Measurements from ENCODE around the gene DPF3. TPM values are rescaled to one million over a fixed set of nuclear protein-coding genes. Genes with fewer than 3 reads are reported as not detected.
"Not testable (repeated sequence)": the region's sequence is repeated elsewhere in the genome, so short reads cannot be mapped to it uniquely, and the experiment has no call there.

The DPF3 gene
- total RNA-seq, 1 donor from 2014 or later = 1.1 TPM

DNA sequence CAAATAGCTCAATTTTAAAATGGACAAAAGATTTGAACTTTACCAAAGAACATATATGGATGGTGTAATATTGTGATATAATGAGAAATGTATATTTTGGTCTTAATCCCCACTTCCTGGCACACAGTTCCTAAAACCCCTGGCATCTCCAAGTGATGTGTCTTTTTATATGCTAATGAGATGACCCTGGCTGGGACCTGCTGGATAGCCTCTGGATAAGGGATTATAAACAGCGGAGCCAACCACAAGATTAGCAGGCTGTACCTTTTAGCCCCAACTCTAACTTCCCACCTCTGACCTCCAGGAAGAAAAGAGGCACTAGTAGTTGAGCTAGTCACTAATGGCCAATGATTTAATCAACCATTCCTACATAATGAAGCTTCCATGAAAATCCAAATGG lies 130.0 kb downstream of the DPF3 start:
- ATAC-seq = no peak

DNA sequence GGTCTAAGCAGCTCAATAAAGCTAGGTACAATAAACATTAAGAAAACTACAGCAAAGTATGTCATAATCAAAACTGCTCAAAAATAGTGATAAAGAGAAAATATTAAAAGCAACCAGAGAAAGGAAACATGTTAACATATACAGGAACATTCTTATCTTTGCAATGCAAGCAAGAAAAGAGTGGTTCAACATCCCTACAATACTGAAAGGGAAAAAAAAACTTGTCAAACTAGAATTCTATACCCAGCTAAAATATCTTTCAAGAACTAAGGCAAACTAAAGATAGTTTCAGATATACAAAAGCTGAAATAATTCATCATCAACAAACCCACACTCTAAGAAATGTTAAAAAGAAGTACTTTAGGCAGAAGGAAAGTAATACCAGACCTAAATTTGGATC lies 134.2 kb downstream of the DPF3 start:
- ATAC-seq = no peak

DNA sequence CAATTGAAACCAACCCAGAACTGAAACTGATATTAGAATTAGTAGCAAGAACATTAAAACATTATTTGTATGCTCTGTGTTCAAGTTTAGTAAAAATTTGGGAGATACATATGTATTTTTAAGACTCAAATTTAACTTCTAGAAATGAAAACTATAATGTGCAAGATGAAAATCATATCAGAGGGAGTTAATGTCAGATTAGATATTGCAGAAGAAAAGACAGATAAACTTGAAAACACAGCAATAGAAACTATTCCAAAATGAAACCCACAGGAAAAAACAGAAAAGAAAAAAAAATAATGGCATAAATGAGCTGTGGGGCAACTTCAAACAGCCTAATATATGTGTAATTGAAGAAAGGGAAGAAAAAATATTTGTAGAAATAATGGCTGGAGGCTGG lies 134.9 kb downstream of the DPF3 start:
- ATAC-seq = no peak

DNA sequence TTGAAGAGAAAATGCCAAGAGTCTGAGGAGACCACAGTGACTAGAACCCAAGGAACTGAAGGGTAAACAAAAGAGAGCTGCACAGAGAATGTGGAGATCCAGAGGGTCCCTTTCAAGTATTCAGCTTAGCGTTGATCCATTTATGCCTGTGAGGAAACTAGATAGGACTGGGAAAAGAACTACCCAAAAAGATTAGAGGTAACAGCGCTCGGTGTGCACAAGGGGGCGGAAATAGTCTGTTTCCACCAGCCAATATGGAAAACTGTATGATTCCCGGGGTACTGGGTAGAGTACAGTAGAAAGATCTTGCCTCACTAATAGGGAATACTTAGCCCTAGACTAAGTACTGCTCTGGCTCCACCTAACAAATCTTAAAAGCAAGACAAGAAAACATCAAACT lies 135.5 kb downstream of the DPF3 start:
- no peak for ATAC-seq

DNA sequence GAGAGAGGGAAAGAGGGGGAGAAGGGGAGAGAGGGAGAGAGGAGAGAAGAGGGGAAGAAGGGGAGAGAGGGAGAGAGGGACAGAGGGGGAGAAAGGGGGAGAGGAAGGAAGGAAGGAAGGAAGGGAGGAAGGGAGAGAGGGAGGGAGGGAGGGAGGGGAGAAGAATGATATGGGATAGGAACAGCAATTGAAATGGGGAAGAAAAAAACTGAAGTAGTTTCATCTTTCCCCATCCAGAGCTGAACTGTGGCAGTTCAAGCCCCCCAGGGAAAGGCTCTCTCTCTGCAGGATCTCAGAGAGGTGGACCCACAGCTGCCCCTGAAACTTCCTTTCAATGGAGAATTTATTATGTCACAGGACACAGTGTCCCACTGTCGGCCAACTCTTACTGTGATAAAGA lies 136.9 kb downstream of the DPF3 start:
- ATAC-seq = no peak

DNA sequence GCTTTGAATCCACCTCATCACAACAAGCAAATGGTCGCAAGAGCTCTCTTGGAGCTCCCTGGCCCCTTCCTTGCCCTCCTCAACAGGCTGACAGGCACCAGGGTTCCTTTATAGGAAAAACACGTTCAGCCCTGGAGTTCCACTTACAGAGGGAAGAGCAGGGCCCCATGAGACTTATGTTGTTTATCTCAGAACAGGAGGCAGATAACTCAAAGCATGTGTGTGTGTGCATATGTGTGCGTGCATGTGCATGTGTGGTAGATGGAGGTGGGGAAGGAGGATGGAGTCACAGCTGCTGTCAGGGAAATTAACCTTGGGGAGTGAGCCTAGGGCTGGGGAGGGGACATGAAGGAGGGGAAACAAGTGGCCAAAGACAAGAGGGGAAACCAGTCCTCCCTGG lies 138.1 kb downstream of the DPF3 start:
- no peak for ATAC-seq

DNA sequence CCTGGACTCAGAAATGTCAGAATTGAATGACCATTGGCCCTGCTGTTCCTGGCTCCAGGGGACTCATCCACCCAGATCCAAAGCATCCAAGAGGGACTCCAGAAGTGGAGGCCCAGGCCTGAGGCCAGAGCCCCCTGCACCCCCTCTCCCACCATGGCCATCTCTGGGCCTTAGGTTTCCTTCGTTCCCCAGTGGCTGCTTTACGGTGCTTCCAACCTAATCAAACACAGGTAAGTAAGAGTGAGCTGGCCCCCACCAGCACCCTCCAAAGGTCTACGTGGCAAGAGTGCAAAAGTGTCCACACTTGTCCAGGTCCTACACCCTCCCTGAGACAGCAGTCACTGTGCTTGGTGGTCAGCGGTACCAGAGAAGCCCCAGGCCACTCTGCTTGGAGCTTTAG lies 139.0 kb downstream of the DPF3 start:
- no peak for ATAC-seq

DNA sequence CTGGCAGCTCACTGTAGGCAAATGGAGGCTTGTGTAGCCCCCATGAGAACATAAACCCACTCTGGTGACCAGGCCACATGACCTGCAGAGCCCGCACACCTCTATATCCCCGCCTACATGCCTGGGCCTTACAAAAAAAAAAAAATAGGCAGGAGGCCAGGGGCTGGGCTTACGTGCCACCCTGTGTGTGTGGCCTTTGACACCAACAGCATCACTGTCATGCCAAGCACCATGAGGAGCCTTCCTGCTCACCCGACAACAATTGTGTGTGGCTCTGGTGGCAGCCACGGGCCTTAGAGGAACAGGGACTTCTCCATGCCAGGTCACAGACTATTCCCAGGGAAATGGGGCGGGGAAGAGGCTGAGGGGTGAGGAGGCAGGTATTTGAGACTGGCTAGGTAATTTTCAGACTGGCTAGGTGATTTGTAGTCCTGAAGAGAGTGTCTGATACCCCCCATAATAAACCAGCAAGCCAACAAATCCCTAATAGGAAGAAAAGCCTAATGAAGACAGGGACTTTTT lies 140.0 kb downstream of the DPF3 start:
- no peak for ATAC-seq

DNA sequence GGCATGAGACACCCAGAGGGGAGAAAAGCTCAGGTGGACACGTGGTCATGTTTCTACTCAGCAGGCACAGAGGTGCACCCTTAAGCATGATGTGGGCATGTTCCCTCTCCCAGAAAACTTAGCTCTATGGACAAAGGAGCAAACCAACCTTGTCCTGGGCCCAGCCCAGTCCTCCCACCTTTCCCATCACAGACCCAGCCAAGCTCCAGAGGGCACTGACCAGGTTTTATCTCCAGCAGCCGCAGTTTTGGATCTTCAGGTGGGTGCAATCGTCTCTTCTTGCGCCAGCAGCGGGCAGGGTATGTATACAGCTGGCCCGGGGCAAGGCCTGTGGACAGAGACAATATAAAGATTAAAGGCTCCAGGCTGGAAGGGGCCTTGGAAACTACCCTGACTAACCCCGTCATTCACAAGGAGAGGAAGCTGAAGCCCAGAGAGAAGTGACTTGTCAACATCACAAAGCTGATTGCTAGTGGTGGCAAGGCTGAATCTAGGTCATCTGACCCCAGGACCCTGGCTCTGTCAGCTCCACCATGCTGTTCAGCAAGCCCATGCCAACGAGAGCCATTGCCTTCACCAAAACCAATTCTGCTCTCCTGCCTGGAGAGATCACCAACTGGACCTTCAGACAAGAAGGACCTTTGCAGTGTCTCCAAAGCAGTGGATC lies 140.7 kb downstream of the DPF3 start:
- ATAC-seq = no peak

DNA sequence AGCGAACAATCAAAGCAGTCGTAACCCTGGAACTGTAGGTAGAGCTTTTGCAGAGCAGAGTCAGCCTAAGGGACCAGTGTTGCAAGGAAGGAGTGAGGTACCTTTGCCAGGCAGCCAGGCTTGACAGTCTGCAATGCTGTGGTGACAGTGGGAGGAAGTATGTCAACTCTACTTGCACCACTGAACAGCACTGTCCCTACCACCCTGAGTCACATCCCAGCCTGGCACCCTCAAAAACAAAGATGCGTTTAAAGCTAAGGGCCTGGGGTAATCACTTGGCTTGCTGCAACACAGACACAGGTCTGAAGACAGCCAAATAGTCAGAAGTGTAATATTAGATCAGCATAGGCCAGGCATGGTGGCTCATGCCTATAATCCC lies 141.9 kb downstream of the DPF3 start:
- ATAC-seq = peak; percentile 60

DNA sequence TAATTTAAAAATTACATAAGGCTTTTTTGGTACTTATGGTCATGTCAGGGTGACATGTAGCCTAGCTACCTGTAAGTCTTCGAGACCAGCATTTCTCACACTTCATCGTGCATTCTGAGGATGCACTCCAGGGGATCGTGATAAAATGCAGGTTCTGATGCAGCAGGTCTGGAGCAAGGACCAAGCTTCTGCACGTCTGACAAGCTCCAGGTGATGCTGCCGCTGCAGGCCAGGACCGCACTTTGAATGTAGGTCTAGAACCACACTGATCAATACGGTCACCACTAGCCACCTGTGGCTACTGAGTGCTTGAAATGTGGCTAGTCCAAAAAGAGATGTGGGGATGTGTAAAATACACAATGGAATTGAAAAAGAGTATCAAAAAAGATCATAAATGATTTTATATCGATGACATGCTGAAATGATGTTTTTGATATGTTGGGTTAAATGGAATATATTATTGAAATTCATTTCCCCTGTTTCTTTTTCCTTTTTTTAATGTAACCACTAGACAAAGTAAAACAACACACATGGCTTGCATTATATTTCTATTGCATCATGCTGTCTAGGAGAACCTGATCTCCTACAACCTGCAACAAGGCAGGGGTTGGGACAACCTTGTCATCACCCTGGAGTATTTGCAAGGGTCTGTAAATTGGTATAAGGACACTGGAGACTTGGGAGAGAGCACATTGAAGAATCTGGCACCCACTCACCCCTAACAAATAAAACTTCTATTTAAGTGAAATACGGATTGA lies 142.4 kb downstream of the DPF3 start:
- no peak for ATAC-seq

DNA sequence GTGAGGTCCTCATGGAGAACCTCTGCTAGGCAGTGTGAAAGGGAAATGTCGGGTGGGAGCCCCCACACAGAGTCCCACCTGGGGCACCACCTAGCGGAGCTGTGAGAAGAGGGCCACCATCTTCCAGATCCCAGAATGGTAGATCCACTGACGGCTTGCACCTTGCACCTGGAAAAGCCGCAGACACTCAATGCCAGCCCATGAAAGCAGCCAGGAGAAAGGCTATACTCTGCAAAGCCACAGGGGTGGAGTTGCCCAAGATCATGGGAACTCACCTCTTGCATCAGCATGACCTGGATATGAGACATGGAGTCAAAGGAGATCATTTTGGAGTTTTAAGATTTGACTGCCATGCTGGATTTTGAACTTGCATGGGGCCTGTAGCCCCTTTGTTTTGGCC lies 145.0 kb downstream of the DPF3 start:
- not testable (repeated sequence) for ATAC-seq

DNA sequence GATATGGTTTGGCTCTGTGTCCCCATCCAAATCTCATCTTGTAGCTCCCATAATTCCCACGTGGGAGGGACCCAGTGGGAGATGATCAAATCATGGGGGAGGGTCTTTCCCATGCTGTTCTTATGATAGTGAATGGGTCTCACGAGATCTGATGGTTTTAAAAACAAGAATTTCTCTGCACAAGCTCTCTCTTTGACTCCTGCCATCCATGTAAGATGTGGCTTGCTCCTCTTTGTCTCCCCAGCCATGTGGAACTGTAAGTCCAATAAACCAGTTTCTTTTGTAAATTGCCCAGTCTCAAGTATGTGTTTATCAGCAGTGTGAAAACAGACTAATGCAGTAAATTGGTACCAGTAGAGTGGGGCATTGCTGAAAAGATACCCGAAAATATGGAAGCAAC lies 146.2 kb downstream of the DPF3 start:
- ATAC-seq = no peak

DNA sequence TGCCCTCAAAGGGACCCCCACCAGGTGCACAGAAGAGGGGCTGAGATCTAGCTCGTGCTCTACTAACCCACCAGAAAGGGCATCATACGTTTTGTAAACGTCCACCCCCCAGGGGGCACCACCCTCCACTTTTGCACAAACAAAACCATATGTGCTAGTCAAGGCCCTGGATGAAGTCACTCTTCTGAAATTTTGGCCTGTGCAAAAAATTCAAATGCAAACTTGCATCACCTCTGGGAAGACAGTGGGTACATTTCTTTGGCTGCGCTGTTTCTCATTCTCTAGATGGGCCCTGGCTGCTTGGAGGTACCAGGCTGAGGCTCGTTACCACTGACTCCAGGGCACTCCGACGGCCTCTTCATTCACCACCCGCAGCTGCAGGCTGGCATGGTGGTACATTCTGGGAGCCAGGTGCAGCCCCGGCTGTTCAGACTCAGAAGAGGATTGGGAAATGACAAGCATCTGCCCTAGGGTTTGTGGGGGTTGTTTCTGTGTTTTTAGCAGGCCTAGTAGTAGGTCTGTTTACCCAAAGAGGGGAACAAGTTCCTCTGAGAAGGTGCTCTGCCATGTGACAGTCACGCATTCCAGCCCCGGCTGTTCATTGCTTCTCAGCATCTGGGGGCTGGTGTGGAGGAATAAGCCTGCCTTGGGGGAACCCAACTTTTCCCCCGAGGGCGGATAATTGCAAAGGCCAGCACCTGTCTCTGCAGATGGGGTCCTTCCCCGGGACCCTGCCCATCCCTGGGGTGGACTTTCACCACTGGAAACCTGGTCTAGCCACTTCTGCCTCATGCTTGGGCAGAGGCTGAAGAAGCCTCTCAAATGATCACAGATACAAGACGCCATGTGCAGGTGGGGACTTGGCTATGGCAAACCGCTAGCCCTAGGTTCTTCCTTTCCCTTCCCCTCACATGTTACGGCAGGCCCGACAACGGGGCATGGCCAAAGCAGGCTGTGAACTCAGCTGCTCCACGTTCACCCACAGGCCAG lies 147.6 kb downstream of the DPF3 start:
- no peak for ATAC-seq

DNA sequence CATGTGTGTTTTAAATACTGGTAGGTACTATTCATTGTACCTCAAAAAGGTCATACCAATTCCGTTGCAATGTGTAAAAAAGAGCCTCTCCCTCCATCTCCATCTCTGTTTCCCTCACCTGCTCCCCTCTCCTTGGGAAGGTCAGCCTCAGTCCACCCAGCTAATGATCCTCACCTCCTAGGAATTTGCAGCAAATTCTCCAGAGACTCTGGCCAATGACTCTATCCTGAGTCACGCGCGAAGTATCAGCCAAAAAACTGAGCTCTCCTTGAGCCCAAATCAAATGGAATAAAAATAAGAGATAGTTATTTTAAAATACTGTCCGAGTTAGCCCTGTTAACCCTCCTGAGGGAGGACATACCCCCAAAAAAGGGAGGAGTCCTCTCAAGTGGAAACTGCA lies 148.4 kb downstream of the DPF3 start:
- no peak for ATAC-seq

DNA sequence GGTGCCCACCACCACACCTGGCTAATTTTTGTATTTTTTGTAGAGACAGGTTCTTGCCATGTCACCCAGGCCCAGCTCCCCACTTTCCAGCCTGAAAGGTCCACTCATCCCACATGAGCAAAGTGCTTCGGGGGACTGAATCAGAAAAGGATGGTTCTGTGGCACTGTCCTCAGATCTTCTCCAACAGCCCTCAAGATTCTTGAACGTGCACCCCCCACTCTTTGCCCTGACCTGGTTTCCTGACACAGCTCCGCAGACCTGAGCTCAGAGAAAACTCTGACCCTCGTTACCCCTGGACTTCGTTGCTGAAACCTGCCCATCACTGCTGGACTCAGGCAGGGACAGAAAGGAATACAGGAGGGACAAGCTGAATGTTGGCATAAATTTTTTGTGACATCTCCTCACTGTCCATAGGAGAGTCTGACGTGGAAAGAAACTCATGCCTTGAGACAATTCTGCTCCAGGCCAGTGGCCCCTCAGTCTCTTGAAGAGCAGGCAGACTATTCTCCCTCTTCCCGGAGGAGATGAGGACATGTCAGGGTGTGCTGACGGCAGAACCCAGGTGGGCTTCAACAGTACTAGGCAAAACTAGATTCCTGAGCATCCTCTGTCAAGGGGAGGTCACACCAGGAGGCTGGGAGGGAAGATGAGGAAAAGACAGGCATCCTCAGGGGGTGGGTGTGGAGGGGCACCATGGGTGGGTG lies 149.3 kb downstream of the DPF3 start:
- no peak for ATAC-seq

DNA sequence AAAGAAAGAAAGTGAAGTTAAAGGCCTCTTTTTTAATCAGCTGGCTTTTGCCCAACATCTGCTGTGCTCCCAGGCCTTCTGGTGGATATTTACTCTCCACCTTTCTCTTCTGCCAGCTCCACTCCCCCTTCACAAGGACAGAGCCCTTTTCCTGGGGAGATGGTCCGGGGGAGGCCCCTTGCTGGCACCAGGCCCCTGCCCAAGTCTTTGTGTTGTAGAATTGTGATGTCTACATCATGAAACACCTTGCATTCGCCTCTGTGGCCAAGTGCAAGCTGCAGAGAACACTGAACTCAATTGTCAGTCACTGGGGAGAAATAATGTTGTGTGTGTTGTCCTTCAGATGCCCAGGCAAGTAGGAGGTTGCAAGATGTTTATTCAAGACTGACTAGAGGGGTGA lies 150.3 kb downstream of the DPF3 start:
- no peak for ATAC-seq

DNA sequence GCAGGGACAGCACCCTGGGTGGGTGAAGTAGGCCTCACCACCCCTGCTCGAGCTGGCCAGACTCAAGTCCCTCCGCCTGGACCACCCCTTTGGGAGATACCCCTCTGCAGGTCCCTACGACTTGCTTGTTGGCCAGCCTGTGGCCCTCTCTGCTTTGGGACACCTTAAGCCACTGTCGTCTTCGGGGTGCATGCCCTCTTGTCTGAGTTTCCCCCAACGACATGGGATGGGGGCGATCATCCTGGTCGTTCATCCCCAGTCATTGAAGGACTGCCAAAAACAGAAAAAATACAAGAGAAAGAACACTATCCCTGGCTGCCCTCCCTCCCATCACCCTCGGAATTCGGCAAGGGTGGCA lies 151.1 kb downstream of the DPF3 start:
- ATAC-seq = no peak

DNA sequence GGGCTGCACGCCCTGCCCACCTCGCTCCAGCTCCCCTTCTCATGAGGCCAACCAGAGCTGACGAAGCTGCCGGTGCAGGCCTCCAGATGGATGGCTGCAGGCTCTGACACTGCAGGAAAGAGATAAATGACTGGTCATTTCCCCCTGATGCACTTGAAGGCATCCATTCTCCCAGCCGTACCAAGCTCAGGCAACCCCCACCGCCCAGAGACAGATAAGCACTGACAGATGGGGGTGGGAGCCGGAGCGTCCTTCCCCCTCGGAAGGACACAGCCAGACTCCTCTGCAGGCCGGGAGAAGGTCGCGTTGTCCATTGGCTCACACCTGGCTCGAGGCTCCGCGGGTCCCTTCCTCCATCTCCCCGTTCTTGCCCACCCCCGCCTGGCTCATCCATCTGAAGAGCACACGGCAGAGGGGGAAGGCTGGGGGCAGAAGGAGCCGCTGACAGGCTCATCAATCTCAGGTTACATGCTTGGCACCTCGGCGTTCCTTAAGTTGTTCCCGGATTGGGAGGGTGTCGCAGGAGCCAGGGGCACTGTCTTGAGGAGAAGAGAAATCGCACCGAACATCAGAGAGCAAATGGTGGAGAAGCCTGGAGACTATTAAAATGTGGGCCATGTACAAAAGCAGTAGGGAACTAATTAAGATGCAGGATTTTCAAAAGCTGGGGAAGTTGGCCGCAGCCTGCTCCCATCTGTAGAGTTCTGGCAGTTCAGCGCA lies 151.6 kb downstream of the DPF3 start:
- ATAC-seq = no peak

DNA sequence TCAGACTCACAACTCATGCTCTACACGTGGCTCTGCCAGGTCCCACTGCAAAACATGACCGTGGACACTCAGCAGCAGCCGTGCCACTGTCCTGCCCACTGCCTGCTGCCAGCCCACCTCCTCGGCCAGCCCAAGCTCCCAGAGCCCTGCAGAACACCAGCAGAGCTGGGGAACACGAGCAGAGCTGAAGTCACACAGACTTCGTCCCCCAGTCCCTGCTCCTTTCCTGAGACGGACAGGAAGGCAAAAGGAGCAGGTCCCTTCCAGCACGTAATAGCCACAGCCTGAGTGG lies 152.1 kb downstream of the DPF3 start:
- ATAC-seq = no peak

DNA sequence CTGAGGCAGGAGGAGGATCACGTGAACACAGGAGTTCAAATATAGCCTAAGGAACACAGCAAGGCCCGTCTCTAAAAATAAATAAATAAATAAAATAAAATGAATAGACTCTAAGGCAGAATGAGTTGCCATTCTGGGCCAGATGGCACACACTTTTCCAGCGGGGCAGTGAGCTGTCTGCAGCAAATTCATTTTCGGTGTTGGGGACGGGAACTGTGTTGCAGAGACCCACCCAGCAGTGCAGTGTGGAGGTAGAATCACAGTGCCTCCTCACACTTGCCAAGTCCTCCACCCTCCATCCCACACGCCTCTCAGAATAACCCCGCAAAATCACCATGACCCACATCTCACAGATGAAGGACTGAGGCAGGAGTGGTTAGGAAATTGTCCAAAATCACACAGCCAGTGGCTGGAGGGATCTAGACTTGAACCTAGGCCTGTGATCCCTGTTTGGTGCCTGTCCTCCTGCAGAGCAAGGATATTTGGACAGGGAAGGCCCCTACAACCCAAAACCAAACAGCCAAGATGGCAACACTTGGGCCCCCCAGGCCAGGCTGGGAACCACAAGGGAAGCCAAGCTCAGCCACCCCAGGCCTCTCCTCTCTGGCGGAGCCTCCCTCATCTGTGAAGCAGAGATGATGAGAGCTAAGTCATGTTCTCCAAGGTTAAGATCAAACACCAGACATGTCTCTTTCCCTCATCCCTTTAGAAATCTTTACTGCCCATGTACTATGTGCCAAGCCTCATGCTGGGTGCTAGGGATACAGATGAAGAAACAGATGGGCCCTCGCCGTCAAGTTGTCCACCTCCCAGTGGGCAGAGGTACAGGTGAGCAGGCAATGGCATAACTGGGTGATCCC lies 152.7 kb downstream of the DPF3 start:
- ATAC-seq = no peak
